ENCODE measurements around the gene C19orf85.

GRCh38 chr19:55491546-55492360 lies 27.2 kb upstream of the C19orf85 start:
- no peak for TF ChIP-seq CTCF (IDR thresholded peaks at IDR 0.05)
- TF ChIP-seq POLR2A (IDR thresholded peaks at IDR 0.05) = no peak
